ENCODE results near the gene TRIP12. TPM values are rescaled to one million over a fixed set of nuclear protein-coding genes. Genes with fewer than 3 reads are reported as not detected.

The TRIP12 gene
- total RNA-seq, 1 experiment from 2014 or later, result 166 TPM

- Histone ChIP-seq H3K23ac (ENCODE audit: insufficient read length, low read depth, low read length) (no peak overlapping the region), H2AFZ (ENCODE audit: low read length) (no peak overlapping the region), H3K79me2 (ENCODE audit: insufficient read depth, low read length) (no peaks in the 10 kb centered on the region), H2AK5ac (ENCODE audit: insufficient read length, low read length) (no peak overlapping the region), H3K4me2 (ENCODE audit: insufficient read depth, insufficient read length, low read length) (no peak overlapping the region), H2BK12ac (ENCODE audit: insufficient read length, low read depth, low read length) (no peak overlapping the region), H4K5ac (ENCODE audit: insufficient read length, low read depth, low read length) (no peak overlapping the region), H3K79me1 (ENCODE audit: insufficient read depth, low read depth, low read length, poor library complexity, severe bottlenecking) (no peaks in the 10 kb centered on the region), H3K4me1 (ENCODE audit: insufficient read depth, low read length) (peaks cover 4% of the 10 kb centered on the region; the same call in 1 of the 2 replicates), H4K20me1 (ENCODE audit: control insufficient read depth, insufficient read depth, insufficient read length) (no peaks in the 10 kb centered on the region), H3T11ph (ENCODE audit: low read length) (no peak overlapping the region), H3K9ac (ENCODE audit: extremely low read depth, insufficient read length, low read length) (no peak overlapping the region), H2BK120ac (ENCODE audit: low read depth, low read length, poor library complexity, severe bottlenecking) (no peak overlapping the region), H3K9me3 (ENCODE audit: control insufficient read depth, low read depth, low read length) (no peaks in the 10 kb centered on the region), H3K14ac (ENCODE audit: insufficient read depth, low read length) (no peak overlapping the region), H3K27ac (ENCODE audit: insufficient read length, low read depth, low read length) (peak overlapping the region; percentile 42), H4K91ac (ENCODE audit: insufficient read length, low read depth, low read length) (no peak overlapping the region), H4K8ac (replicated peaks; ENCODE audit: insufficient read length, low read depth, low read length) (no peak overlapping the region), H3K27me3 (ENCODE audit: insufficient read depth, low read length) (no peaks in the 10 kb centered on the region), H3K18ac (ENCODE audit: insufficient read length, low read depth, low read length) (no peak overlapping the region), H2BK5ac (ENCODE audit: insufficient read length, low read length) (no peak overlapping the region), H3K23me2 (ENCODE audit: insufficient read length, low read depth, low read length, poor library complexity, severe bottlenecking) (no peaks in the 10 kb centered on the region), H3K4ac (ENCODE audit: low read depth, low read length) (no peak overlapping the region; the same call in 1 of the 2 replicates), H2BK15ac (ENCODE audit: low read depth, low read length) (no peak overlapping the region), H3K56ac (ENCODE audit: insufficient read length, low read depth, low read length) (no peak overlapping the region), H2BK20ac (ENCODE audit: low read depth, low read length, poor library complexity, severe bottlenecking) (no peak overlapping the region)
- WGBS (ENCODE audit: extremely low coverage, insufficient read length, low lambda C conversion rate), result no CpG with 5 or more reads among the region's 6 CpGs
- Mint-ChIP-seq H3K27ac (peak overlapping the region in 2 of 3 experiments; percentile 46 to 96; a peak in 4 of 7 replicates), H3K4me1 (peaks cover 26 to 36% of the 10 kb centered on the region in 2 experiments), H3K9me3 (no peaks in the 10 kb centered on the region; a peak in 1 of 5 replicates), H3K27me3 (ENCODE audit: low read depth) (no peaks in the 10 kb centered on the region), H3K36me3 (ENCODE audit: insufficient read depth in 1 of 3, low read depth in 3 of 3) (peaks cover 0 to 9% (median 4%) of the 10 kb centered on the region in 3 experiments; a peak in 5 of 7 replicates), H3K4me3 (no peak overlapping the region; a peak in 1 of 5 replicates)
- TF ChIP-seq CTCF (conservative IDR thresholded peaks at IDR 0.05), result no peak
- peak; percentile 58 for DNase-seq
Observed at GRCh38 chr2:229952256-229952835, 30.5 kb upstream of the TRIP12 start.

Data from H9 (cell line).